Left cardiac atrium (tissue), 4 donors: ENCODE results near the gene CFAP57. TPM values are rescaled to one million over a fixed set of nuclear protein-coding genes. Genes with fewer than 3 reads are reported as not detected.
"Not testable (repeated sequence)": the region's sequence is repeated elsewhere in the genome, so short reads cannot be mapped to it uniquely, and the experiment has no call there.

Experiments used
- ATAC-seq, 2 donors: fragments of 200-7000 bp; cut with Tn5 transposase; one replicate each; pipeline ENCODE4 v1.9.1; 2020; ENCODE audit warnings: mild to moderate bottlenecking in 2 of 2, moderate library complexity in 2 of 2
- DNase-seq: peaks from one replicate; pipeline ENCODE4 v3.0.0-alpha.2; 2020
- intact Hi-C, 2 donors: fragments of 100-400 bp; cut with DNase I; formaldehyde crosslinking; loops; one replicate each; pipeline versions ENCODE4 v1.14.1 to v1.15.1; 2022 to 2023
- total RNA-seq, 2 donors: library from RNA; stranded (reverse); fragmentation: NEBNext Ultra II Directional; extraction: Animal tissue kit (Norgen Biotek cat#: 25700); gene quantifications; one replicate each; pipeline ENCODE4 v1.2.1, GENCODE V29; 2021
- donor health status: DM: no; HTN: yes; CAD: no.
- donor health status: DM: no; HTN: yes; CAD: no; lungs with severe emphysema.
- donor health status: DM: yes; HTN: yes; CAD: no.
- donor health status: Dilated cardiomyopathy.

Gene CFAP57
- total RNA-seq, 2 donors from 2014 or later: 0.13 TPM; not detected in 1

GRCh38 chr1:43165765-43166164, 6.4 kb upstream of the CFAP57 start:
- DNase-seq (no peak), ATAC-seq (no peak)
- intact Hi-C loops: no loop called here

GRCh38 chr1:43171312-43171875, 736 bp upstream of the CFAP57 start:
- no peak for ATAC-seq
- DNase-seq: no peak
- intact Hi-C loops: no loop called here

- peak; percentile 97 to 98 for ATAC-seq
- peak; percentile 88 for DNase-seq
- intact Hi-C loops: no loop called here
Observed at GRCh38 chr1:43172527-43172972, 420 bp downstream of the CFAP57 start.

- DNase-seq (no peak), ATAC-seq (no peak)
- intact Hi-C loops: no loop called here
Observed at GRCh38 chr1:43174873-43175272, 2.7 kb downstream of the CFAP57 start.

GRCh38 chr1:43177691-43178090, 5.6 kb downstream of the CFAP57 start:
- intact Hi-C loops: no loop called here

GRCh38 chr1:43184388-43184787, 12.3 kb downstream of the CFAP57 start:
- ATAC-seq (no peak), DNase-seq (no peak)
- intact Hi-C loops: no loop called here

More at GRCh38 chr1:43177691-43178090, 5.6 kb downstream of the CFAP57 start:
- no peak for DNase-seq
- no peak for ATAC-seq

- intact Hi-C loops: no loop called here
- ATAC-seq (no peak), DNase-seq (no peak)
Observed at GRCh38 chr1:43184995-43185394, 12.9 kb downstream of the CFAP57 start.

GRCh38 chr1:43188106-43188505, 16.0 kb downstream of the CFAP57 start:
- DNase-seq: no peak
- ATAC-seq: no peak
- intact Hi-C loops: no loop called here

- DNase-seq (no peak), ATAC-seq (no peak)
- intact Hi-C loops: no loop called here
Observed at GRCh38 chr1:43194509-43194908, 22.4 kb downstream of the CFAP57 start.

GRCh38 chr1:43197343-43198127, 25.4 kb downstream of the CFAP57 start:
- DNase-seq: no peak
- no peak for ATAC-seq
- intact Hi-C loops: no loop called here

GRCh38 chr1:43199093-43199726, 27.1 kb downstream of the CFAP57 start:
- DNase-seq (no peak), ATAC-seq (no peak)
- intact Hi-C loops: no loop called here

GRCh38 chr1:43203859-43204258, 31.7 kb downstream of the CFAP57 start:
- ATAC-seq (no peak), DNase-seq (no peak)

GRCh38 chr1:43204394-43204793, 32.3 kb downstream of the CFAP57 start:
- ATAC-seq: no peak
- intact Hi-C loops: no loop called here
- no peak for DNase-seq

More at GRCh38 chr1:43203859-43204258, 31.7 kb downstream of the CFAP57 start:
- intact Hi-C loops: no loop called here

- ATAC-seq: no peak
- intact Hi-C loops: no loop called here
- no peak for DNase-seq
Observed at GRCh38 chr1:43205671-43206070, 33.5 kb downstream of the CFAP57 start.

- intact Hi-C loops: no loop called here
- ATAC-seq (peak; percentile 86 to 96), DNase-seq (peak; percentile 45)
Observed at GRCh38 chr1:43206600-43207228, 34.6 kb downstream of the CFAP57 start.

GRCh38 chr1:43207229-43207853, 35.2 kb downstream of the CFAP57 start:
- DNase-seq (no peak), ATAC-seq (peak; percentile 32 to 38)
- intact Hi-C loops: no loop called here

GRCh38 chr1:43208277-43208676, 36.1 kb downstream of the CFAP57 start:
- ATAC-seq, DNase-seq, intact Hi-C loops: not testable (repeated sequence)

GRCh38 chr1:43214501-43215444, 42.6 kb downstream of the CFAP57 start:
- intact Hi-C loops: no loop called here
- DNase-seq: no peak
- no peak for ATAC-seq
